ENCODE results near the gene SDK1.

Gene SDK1

DNA sequence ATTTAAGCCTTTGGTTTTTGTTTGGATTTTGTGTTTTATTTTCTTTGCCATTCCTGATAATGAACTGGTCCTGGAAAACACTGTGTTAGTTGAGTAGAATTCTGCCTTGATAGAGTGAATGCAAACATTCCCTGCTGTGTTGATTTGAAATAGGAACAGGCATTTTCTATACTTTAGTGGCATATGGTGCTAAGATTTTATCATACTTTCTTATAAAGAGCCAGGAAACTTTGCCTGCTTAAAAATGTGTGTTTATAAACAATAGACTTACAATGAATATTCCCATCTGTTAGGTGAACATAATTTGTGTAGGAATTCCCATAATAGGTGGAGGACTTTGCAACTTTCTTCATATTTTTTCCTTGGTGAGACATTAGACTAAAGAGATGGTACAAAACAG is 333.3 kb downstream of the SDK1 start:
- no peak overlapping the region for H3K4me3 ChIP-seq (ENCODE audit: low read depth, low read length)
- TF ChIP-seq MAX (IDR thresholded peaks at IDR 0.05; ENCODE audit: low read depth, low read length) (no peak), MYC (IDR thresholded peaks at IDR 0.05; ENCODE audit: low read depth, low read length) (no peak), CTCF (IDR thresholded peaks at IDR 0.05; ENCODE audit: low read depth, low read length) (no peak), POLR2A (IDR thresholded peaks at IDR 0.05; ENCODE audit: extremely low read depth, insufficient read length) (no peak)
- DNase-seq (ENCODE audit: low read depth) = no peak

GRCh38 chr7:3636131-3636860 is 335.2 kb downstream of the SDK1 start:
- DNase-seq (ENCODE audit: low read depth) = no peak
- no peak for TF ChIP-seq MYC (IDR thresholded peaks at IDR 0.05; ENCODE audit: low read depth, low read length)
- TF ChIP-seq POLR2A (IDR thresholded peaks at IDR 0.05; ENCODE audit: extremely low read depth, insufficient read length) = no peak
- no peak for TF ChIP-seq CTCF (IDR thresholded peaks at IDR 0.05; ENCODE audit: low read depth, low read length)
- TF ChIP-seq MAX (IDR thresholded peaks at IDR 0.05; ENCODE audit: low read depth, low read length) = no peak
- H3K4me3 ChIP-seq (ENCODE audit: low read depth, low read length) = no peak overlapping the region

DNA sequence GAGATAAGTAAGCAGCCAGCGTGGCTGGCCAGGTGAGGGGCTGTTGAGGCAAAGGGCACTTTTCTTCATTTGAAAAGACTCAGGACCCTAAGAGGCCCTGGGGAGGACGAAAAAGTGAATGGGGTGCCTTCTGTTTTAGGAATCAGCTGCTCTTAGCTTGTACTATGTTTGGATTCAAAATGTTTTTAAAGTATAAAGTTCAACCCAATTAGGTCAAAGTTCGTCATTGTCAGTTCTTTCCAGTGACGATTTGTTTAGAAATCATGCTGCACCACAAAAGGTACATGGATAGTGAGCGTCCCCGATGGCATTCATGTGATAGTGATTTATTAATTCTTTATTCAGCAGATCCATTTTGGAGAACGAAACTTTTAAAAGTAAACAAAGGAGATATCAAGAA is 338.2 kb downstream of the SDK1 start:
- DNase-seq (ENCODE audit: low read depth) = no peak
- no peak overlapping the region for H3K4me3 ChIP-seq (ENCODE audit: low read depth, low read length)
- TF ChIP-seq MYC (IDR thresholded peaks at IDR 0.05; ENCODE audit: low read depth, low read length) (no peak), MAX (IDR thresholded peaks at IDR 0.05; ENCODE audit: low read depth, low read length) (no peak), CTCF (IDR thresholded peaks at IDR 0.05; ENCODE audit: low read depth, low read length) (no peak), POLR2A (IDR thresholded peaks at IDR 0.05; ENCODE audit: extremely low read depth, insufficient read length) (no peak)

DNA sequence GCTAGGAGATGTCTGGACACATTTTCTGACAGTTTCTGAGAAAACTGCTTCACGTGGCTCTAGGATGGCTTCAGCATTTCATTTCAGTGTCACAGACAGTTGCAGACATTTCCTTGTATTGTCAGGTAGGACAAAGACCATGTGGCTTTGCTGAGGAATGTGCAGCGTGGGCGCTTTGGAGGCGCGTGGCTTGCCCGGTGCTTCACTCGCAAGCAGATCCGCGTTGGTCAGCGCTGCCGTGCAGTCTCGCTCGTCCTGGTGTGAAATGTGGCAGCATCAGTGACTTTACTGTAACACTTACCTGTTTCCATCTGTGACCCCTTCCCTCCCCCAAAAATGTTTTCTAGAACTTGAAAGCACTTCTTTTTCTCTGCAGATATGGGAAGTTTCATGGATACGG is 340.5 kb downstream of the SDK1 start:
- no peak for TF ChIP-seq MAX (IDR thresholded peaks at IDR 0.05; ENCODE audit: low read depth, low read length)
- TF ChIP-seq CTCF (IDR thresholded peaks at IDR 0.05; ENCODE audit: low read depth, low read length) = no peak
- no peak for TF ChIP-seq MYC (IDR thresholded peaks at IDR 0.05; ENCODE audit: low read depth, low read length)
- TF ChIP-seq POLR2A (IDR thresholded peaks at IDR 0.05; ENCODE audit: extremely low read depth, insufficient read length) = no peak
- no peak overlapping the region for H3K4me3 ChIP-seq (ENCODE audit: low read depth, low read length)
- no peak for DNase-seq (ENCODE audit: low read depth)

DNA sequence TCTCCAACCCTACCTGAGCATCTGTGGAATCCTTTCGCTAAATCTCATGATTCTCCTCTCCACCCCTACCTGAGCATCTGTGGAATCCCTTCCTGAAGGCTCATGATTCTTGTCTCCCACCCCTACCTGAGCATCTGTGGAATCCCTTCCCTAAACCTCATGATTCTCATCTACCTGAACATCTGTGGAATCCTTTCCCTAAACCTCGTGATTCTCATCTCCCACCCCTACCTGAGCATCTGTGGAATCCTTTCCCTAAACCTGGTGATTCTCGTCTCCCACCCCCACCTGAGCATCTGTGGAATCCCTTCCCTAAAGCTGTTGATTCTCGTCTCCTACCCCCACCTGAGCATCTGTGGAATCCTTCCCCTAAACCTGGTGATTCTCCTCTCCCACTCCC is 342.0 kb downstream of the SDK1 start:
- no peak overlapping the region for H3K4me3 ChIP-seq (ENCODE audit: low read depth, low read length)
- no peak for TF ChIP-seq POLR2A (IDR thresholded peaks at IDR 0.05; ENCODE audit: extremely low read depth, insufficient read length)
- TF ChIP-seq MAX (IDR thresholded peaks at IDR 0.05; ENCODE audit: low read depth, low read length) = no peak
- TF ChIP-seq MYC (IDR thresholded peaks at IDR 0.05; ENCODE audit: low read depth, low read length) = no peak
- no peak for TF ChIP-seq CTCF (IDR thresholded peaks at IDR 0.05; ENCODE audit: low read depth, low read length)
- DNase-seq (ENCODE audit: low read depth) = no peak

All from NB4 (cell line).